ENCODE measurements around the gene CELF4.

CELF4 gene

GRCh38 chr18:37258131-37258530, 307.5 kb downstream of the CELF4 start:
- Histone ChIP-seq H3K27ac (ENCODE audit: low read depth, low read length) (no peak overlapping the region), H3K4me1 (ENCODE audit: control insufficient read depth in 5 of 5, insufficient read depth in 5 of 5, low read length in 5 of 5) (peaks cover 0 to 7% (median 5%) of the 10 kb centered on the region in 5 donors), H3K4me3 (ENCODE audit: low read depth in 1 of 5, low read length in 5 of 5) (no peak overlapping the region), H3K27me3 (ENCODE audit: control insufficient read depth in 5 of 5, insufficient read depth in 4 of 5, low read length in 5 of 5) (peaks cover 21 to 46% (median 34%) of the 10 kb centered on the region in 5 donors), H3K9ac (ENCODE audit: low read length in 5 of 5) (no peak overlapping the region), H3K36me3 (ENCODE audit: control insufficient read depth in 5 of 5, insufficient read depth in 5 of 5, low read length in 5 of 5) (no peaks in the 10 kb centered on the region), H3K9me3 (ENCODE audit: control insufficient read depth in 5 of 5, low read length in 5 of 5) (no peaks in the 10 kb centered on the region)

GRCh38 chr18:37254973-37255372, 310.6 kb downstream of the CELF4 start:
- H3K36me3 ChIP-seq (ENCODE audit: control insufficient read depth in 5 of 5, insufficient read depth in 5 of 5, low read length in 5 of 5) = no peaks in the 10 kb centered on the region
- no peaks in the 10 kb centered on the region for H3K9me3 ChIP-seq (ENCODE audit: control insufficient read depth in 5 of 5, low read length in 5 of 5)
- H3K4me1 ChIP-seq (ENCODE audit: control insufficient read depth in 5 of 5, insufficient read depth in 5 of 5, low read length in 5 of 5) = peaks cover 0 to 7% (median 5%) of the 10 kb centered on the region in 5 donors
- no peak overlapping the region for H3K27ac ChIP-seq (ENCODE audit: low read depth, low read length)
- no peak overlapping the region for H3K9ac ChIP-seq (ENCODE audit: low read length in 5 of 5)
- peaks cover 34 to 57% (median 49%) of the 10 kb centered on the region in 5 donors for H3K27me3 ChIP-seq (ENCODE audit: control insufficient read depth in 5 of 5, insufficient read depth in 4 of 5, low read length in 5 of 5)
- no peak overlapping the region for H3K4me3 ChIP-seq (ENCODE audit: low read depth in 1 of 5, low read length in 5 of 5)

GRCh38 chr18:37254236-37254754, 311.3 kb downstream of the CELF4 start:
- no peak overlapping the region for H3K9ac ChIP-seq (ENCODE audit: low read length in 5 of 5)
- no peak overlapping the region for H3K27ac ChIP-seq (ENCODE audit: low read depth, low read length)
- H3K9me3 ChIP-seq (ENCODE audit: control insufficient read depth in 5 of 5, low read length in 5 of 5) = no peaks in the 10 kb centered on the region
- H3K27me3 ChIP-seq (ENCODE audit: control insufficient read depth in 5 of 5, insufficient read depth in 4 of 5, low read length in 5 of 5) = peaks cover 41 to 61% (median 51%) of the 10 kb centered on the region in 5 donors
- H3K4me1 ChIP-seq (ENCODE audit: control insufficient read depth in 5 of 5, insufficient read depth in 5 of 5, low read length in 5 of 5) = peaks cover 0 to 7% (median 5%) of the 10 kb centered on the region in 5 donors
- H3K4me3 ChIP-seq (ENCODE audit: low read depth in 1 of 5, low read length in 5 of 5) = peak overlapping the region in 3 of 5 donors; percentile 29 to 54 (median 40)
- no peaks in the 10 kb centered on the region for H3K36me3 ChIP-seq (ENCODE audit: control insufficient read depth in 5 of 5, insufficient read depth in 5 of 5, low read length in 5 of 5)

DNA sequence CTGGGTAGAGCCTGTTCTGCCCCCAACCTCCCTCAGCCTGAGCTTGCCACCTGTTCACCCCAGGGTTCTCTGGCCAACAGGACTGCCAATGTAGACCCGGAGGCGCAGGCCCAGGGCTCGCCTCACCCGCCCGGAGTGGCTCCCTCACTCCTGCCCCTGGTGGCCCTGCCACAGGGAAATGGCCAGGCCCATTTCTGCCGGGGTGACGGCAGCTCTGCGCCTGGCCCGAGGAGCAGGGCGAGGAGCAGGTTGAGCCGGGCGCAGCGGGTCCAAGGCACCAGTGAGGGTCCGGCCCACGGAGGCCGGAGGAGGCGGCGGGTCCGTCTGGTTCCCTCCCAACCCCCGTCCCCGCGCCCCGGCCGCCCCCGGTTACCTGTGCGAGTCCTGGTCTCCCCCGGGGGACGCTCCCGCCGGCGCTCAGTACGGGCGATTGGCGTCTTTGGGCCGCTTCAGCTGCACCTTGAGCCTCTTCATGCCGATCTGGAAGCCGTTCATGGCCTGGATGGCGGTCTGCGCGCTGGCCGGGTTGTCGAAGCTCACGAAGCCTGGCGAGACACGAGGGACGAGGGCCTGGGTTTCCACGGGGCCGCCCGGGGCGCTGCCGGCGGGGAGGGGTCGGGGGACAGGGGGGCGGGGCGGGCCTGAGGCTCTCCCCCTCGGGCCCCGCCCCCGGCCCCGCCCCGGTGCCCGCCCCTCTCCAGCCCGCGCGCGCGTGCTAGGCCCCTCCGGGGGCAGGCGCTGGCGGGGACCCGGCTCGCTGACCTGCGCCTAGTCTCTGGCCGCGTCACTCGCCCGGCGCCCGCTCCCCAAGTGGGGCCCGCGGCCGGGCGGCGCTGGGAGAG, 312.0 kb downstream of the CELF4 start:
- no peak overlapping the region for H3K27ac ChIP-seq (ENCODE audit: low read depth, low read length)

DNA sequence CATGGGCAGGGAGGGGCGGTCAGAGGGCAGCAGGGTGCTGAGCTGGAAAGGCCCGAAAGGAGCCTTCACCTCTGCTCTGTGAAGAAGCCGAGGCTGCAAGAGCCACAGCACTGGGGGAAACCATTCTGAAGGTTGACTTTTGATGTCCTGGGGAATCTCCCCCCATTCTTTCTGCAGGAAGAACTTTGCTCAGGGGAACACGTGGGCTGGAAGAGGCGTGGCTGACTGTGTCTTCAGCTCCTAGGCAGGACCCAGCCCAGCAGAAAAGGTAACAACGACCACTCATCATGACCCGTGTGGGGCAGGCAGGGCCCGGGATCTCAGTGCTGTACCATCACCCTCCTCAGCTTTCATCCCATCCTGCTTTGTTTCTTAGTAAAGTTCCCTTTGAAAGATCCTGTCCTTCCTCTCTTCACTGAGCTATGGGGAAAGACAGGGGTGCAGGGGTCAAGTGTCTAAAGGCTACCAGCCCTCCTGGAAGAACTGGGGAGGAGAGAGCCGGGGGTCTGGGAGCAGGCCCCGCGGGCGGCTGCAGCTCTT, 312.7 kb downstream of the CELF4 start:
- Histone ChIP-seq H3K27me3 (ENCODE audit: control insufficient read depth in 5 of 5, insufficient read depth in 4 of 5, low read length in 5 of 5) (peaks cover 40 to 57% (median 53%) of the 10 kb centered on the region in 5 donors), H3K9me3 (ENCODE audit: control insufficient read depth in 5 of 5, low read length in 5 of 5) (no peaks in the 10 kb centered on the region), H3K27ac (ENCODE audit: low read depth, low read length) (no peak overlapping the region), H3K4me1 (ENCODE audit: control insufficient read depth in 5 of 5, insufficient read depth in 5 of 5, low read length in 5 of 5) (peaks cover 0 to 7% (median 5%) of the 10 kb centered on the region in 5 donors), H3K4me3 (ENCODE audit: low read depth in 1 of 5, low read length in 5 of 5) (no peak overlapping the region), H3K36me3 (ENCODE audit: control insufficient read depth in 5 of 5, insufficient read depth in 5 of 5, low read length in 5 of 5) (no peaks in the 10 kb centered on the region), H3K9ac (ENCODE audit: low read length in 5 of 5) (no peak overlapping the region)

More for the DNA sequence above, 312.0 kb downstream of the CELF4 start:
- peaks cover 0 to 7% (median 5%) of the 10 kb centered on the region in 5 donors for H3K4me1 ChIP-seq (ENCODE audit: control insufficient read depth in 5 of 5, insufficient read depth in 5 of 5, low read length in 5 of 5)
- no peak overlapping the region for H3K9ac ChIP-seq (ENCODE audit: low read length in 5 of 5)
- no peaks in the 10 kb centered on the region for H3K9me3 ChIP-seq (ENCODE audit: control insufficient read depth in 5 of 5, low read length in 5 of 5)
- no peak overlapping the region for H3K4me3 ChIP-seq (ENCODE audit: low read depth in 1 of 5, low read length in 5 of 5)
- no peaks in the 10 kb centered on the region for H3K36me3 ChIP-seq (ENCODE audit: control insufficient read depth in 5 of 5, insufficient read depth in 5 of 5, low read length in 5 of 5)
- H3K27me3 ChIP-seq (ENCODE audit: control insufficient read depth in 5 of 5, insufficient read depth in 4 of 5, low read length in 5 of 5) = peaks cover 44 to 61% (median 53%) of the 10 kb centered on the region in 5 donors

GRCh38 chr18:37252342-37252741, 313.3 kb downstream of the CELF4 start:
- H3K27ac ChIP-seq (ENCODE audit: low read depth, low read length) = no peak overlapping the region
- no peaks in the 10 kb centered on the region for H3K36me3 ChIP-seq (ENCODE audit: control insufficient read depth in 5 of 5, insufficient read depth in 5 of 5, low read length in 5 of 5)
- no peaks in the 10 kb centered on the region for H3K9me3 ChIP-seq (ENCODE audit: control insufficient read depth in 5 of 5, low read length in 5 of 5)
- no peak overlapping the region for H3K4me3 ChIP-seq (ENCODE audit: low read depth in 1 of 5, low read length in 5 of 5)
- peaks cover 0 to 7% (median 5%) of the 10 kb centered on the region in 5 donors for H3K4me1 ChIP-seq (ENCODE audit: control insufficient read depth in 5 of 5, insufficient read depth in 5 of 5, low read length in 5 of 5)
- H3K27me3 ChIP-seq (ENCODE audit: control insufficient read depth in 5 of 5, insufficient read depth in 4 of 5, low read length in 5 of 5) = peaks cover 42 to 53% (median 51%) of the 10 kb centered on the region in 5 donors
- no peak overlapping the region for H3K9ac ChIP-seq (ENCODE audit: low read length in 5 of 5)

DNA sequence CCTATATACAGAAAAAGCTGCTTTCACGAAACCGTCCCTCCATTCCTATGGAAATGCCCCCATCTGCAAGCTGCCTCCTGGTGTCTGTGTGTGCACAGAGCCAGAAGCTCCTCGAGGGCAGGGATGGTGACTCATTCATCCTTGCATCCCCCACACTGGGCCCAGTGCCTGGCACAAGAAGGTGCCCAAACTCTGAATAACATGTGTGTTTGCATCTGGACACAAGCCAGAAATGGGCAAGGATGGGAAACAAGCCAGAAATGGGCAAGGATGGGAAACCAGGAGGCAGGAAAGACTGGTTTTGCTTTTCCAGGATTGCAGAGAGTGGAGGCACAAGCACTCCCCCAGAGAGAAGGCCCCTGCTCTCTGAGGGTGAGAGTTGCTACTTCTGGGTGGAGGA, 313.9 kb downstream of the CELF4 start:
- no peak overlapping the region for H3K4me3 ChIP-seq (ENCODE audit: low read depth in 1 of 5, low read length in 5 of 5)
- H3K9ac ChIP-seq (ENCODE audit: low read length in 5 of 5) = no peak overlapping the region
- peaks cover 42 to 51% (median 49%) of the 10 kb centered on the region in 5 donors for H3K27me3 ChIP-seq (ENCODE audit: control insufficient read depth in 5 of 5, insufficient read depth in 4 of 5, low read length in 5 of 5)
- H3K4me1 ChIP-seq (ENCODE audit: control insufficient read depth in 5 of 5, insufficient read depth in 5 of 5, low read length in 5 of 5) = peaks cover 0 to 7% (median 5%) of the 10 kb centered on the region in 5 donors
- no peak overlapping the region for H3K27ac ChIP-seq (ENCODE audit: low read depth, low read length)
- H3K9me3 ChIP-seq (ENCODE audit: control insufficient read depth in 5 of 5, low read length in 5 of 5) = no peaks in the 10 kb centered on the region
- H3K36me3 ChIP-seq (ENCODE audit: control insufficient read depth in 5 of 5, insufficient read depth in 5 of 5, low read length in 5 of 5) = no peaks in the 10 kb centered on the region

- Histone ChIP-seq H3K4me1 (ENCODE audit: control insufficient read depth in 5 of 5, insufficient read depth in 5 of 5, low read length in 5 of 5) (peaks cover 0 to 7% (median 5%) of the 10 kb centered on the region in 5 donors), H3K4me3 (ENCODE audit: low read depth in 1 of 5, low read length in 5 of 5) (no peak overlapping the region), H3K9ac (ENCODE audit: low read length in 5 of 5) (no peak overlapping the region), H3K27ac (ENCODE audit: low read depth, low read length) (no peak overlapping the region), H3K27me3 (ENCODE audit: control insufficient read depth in 5 of 5, insufficient read depth in 4 of 5, low read length in 5 of 5) (peaks cover 38 to 46% (median 41%) of the 10 kb centered on the region in 5 donors), H3K36me3 (ENCODE audit: control insufficient read depth in 5 of 5, insufficient read depth in 5 of 5, low read length in 5 of 5) (no peaks in the 10 kb centered on the region), H3K9me3 (ENCODE audit: control insufficient read depth in 5 of 5, low read length in 5 of 5) (no peaks in the 10 kb centered on the region)
Measured at GRCh38 chr18:37249895-37250618, 315.5 kb downstream of the CELF4 start.

GRCh38 chr18:37249171-37249886, 316.3 kb downstream of the CELF4 start:
- Histone ChIP-seq H3K4me3 (ENCODE audit: low read depth in 1 of 5, low read length in 5 of 5) (no peak overlapping the region), H3K4me1 (ENCODE audit: control insufficient read depth in 5 of 5, insufficient read depth in 5 of 5, low read length in 5 of 5) (peaks cover 0 to 2% (median under 1%) of the 10 kb centered on the region in 5 donors), H3K27me3 (ENCODE audit: control insufficient read depth in 5 of 5, insufficient read depth in 4 of 5, low read length in 5 of 5) (peaks cover 31 to 45% (median 38%) of the 10 kb centered on the region in 5 donors), H3K27ac (ENCODE audit: low read depth, low read length) (no peak overlapping the region), H3K9ac (ENCODE audit: low read length in 5 of 5) (no peak overlapping the region), H3K36me3 (ENCODE audit: control insufficient read depth in 5 of 5, insufficient read depth in 5 of 5, low read length in 5 of 5) (no peaks in the 10 kb centered on the region), H3K9me3 (ENCODE audit: control insufficient read depth in 5 of 5, low read length in 5 of 5) (no peaks in the 10 kb centered on the region)

Data from subcutaneous abdominal adipose tissue (tissue), 5 donors.